H9 (cell line): ENCODE measurements around the gene CDH13. TPM values are rescaled to one million over a fixed set of nuclear protein-coding genes. Genes with fewer than 3 reads are reported as not detected.

Experiments used
- DNase-seq: peaks from one replicate; pipeline ENCODE4 v3.0.0-alpha.2; 2017
- H2AFZ ChIP-seq: one replicate; pipeline ENCODE4 v1.6.1; 2013; ENCODE audit warnings: mild to moderate bottlenecking, low read length, control low read depth, moderate library complexity
- H2AK5ac ChIP-seq: 2 replicates; pipeline ENCODE4 v1.6.1; 2013; ENCODE audit warnings: low read length, control low read depth, mixed read lengths; ENCODE audit not compliant: insufficient read length
- H2BK120ac ChIP-seq: one replicate; pipeline ENCODE4 v1.6.1; 2013; ENCODE audit warnings: low read depth, mild to moderate bottlenecking, low read length, control low read depth, inconsistent platforms; ENCODE audit not compliant: poor library complexity, severe bottlenecking
- H2BK12ac ChIP-seq: 2 replicates; pipeline ENCODE4 v1.6.1; 2013; ENCODE audit warnings: low read length, control low read depth, mixed read lengths, low read depth; ENCODE audit not compliant: insufficient read length
- H2BK15ac ChIP-seq: 2 replicates; pipeline ENCODE4 v1.6.1; 2013; ENCODE audit warnings: low read depth, low read length, control low read depth
- H2BK20ac ChIP-seq: one replicate; pipeline ENCODE4 v1.6.1; 2013; ENCODE audit warnings: low read depth, mild to moderate bottlenecking, low read length, control low read depth, inconsistent platforms; ENCODE audit not compliant: poor library complexity, severe bottlenecking
- H2BK5ac ChIP-seq: 2 replicates; pipeline ENCODE4 v1.6.1; 2013; ENCODE audit warnings: low read length, control low read depth, mixed read lengths; ENCODE audit not compliant: insufficient read length
- H3K14ac ChIP-seq: 2 replicates; pipeline ENCODE4 v1.6.1; 2013; ENCODE audit warnings: low read length, control low read depth; ENCODE audit not compliant: insufficient read depth
- H3K18ac ChIP-seq: 2 replicates; pipeline ENCODE4 v1.6.1; 2013; ENCODE audit warnings: low read depth, mild to moderate bottlenecking, mixed read lengths, low read length, control low read depth; ENCODE audit not compliant: insufficient read length
- H3K23ac ChIP-seq: 2 replicates; pipeline ENCODE4 v1.6.1; 2013; ENCODE audit warnings: low read length, control low read depth, mixed read lengths, low read depth; ENCODE audit not compliant: insufficient read length
- H3K23me2 ChIP-seq: 2 replicates; pipeline ENCODE4 v1.6.1; 2013; ENCODE audit warnings: low read depth, mild to moderate bottlenecking, mixed read lengths, low read length, control low read depth; ENCODE audit not compliant: insufficient read length, poor library complexity, severe bottlenecking
- H3K27ac ChIP-seq: 2 replicates; pipeline ENCODE4 v1.5.1; 2013; ENCODE audit warnings: low read length, control low read depth, mixed read lengths, low read depth; ENCODE audit not compliant: insufficient read length
- H3K27me3 ChIP-seq: 2 replicates; pipeline ENCODE4 v1.6.1; 2013; ENCODE audit warnings: low read length, control low read depth, inconsistent platforms; ENCODE audit not compliant: insufficient read depth
- H3K4ac ChIP-seq: 2 replicates; pipeline ENCODE4 v1.6.1; 2013; ENCODE audit warnings: low read depth, mild to moderate bottlenecking, control low read depth, inconsistent platforms, low read length, moderate library complexity
- H3K4me1 ChIP-seq: 2 replicates; pipeline ENCODE4 v1.6.1; 2013; ENCODE audit warnings: low read length, control low read depth, inconsistent platforms; ENCODE audit not compliant: insufficient read depth
- H3K4me2 ChIP-seq: 2 replicates; pipeline ENCODE4 v1.6.1; 2013; ENCODE audit warnings: low read length, control low read depth, mixed read lengths; ENCODE audit not compliant: insufficient read length, insufficient read depth
- H3K56ac ChIP-seq: 2 replicates; pipeline ENCODE4 v1.6.1; 2013; ENCODE audit warnings: low read depth, mild to moderate bottlenecking, mixed read lengths, low read length, control low read depth; ENCODE audit not compliant: insufficient read length
- H3K79me1 ChIP-seq: 2 replicates; pipeline ENCODE4 v1.6.1; 2013; ENCODE audit warnings: low read depth, mild to moderate bottlenecking, moderate library complexity, low read length, control low read depth, inconsistent platforms; ENCODE audit not compliant: insufficient read depth, poor library complexity, severe bottlenecking
- H3K79me2 ChIP-seq: 2 replicates; pipeline ENCODE4 v1.6.1; 2013; ENCODE audit warnings: low read length, control low read depth, inconsistent platforms; ENCODE audit not compliant: insufficient read depth
- H3K9ac ChIP-seq: 2 replicates; pipeline ENCODE4 v1.6.1; 2013; ENCODE audit warnings: low read length, control low read depth, mixed read lengths; ENCODE audit not compliant: insufficient read length; ENCODE audit errors: extremely low read depth
- H3K9me3 ChIP-seq: one replicate; pipeline ENCODE4 v1.6.1; 2013; ENCODE audit warnings: low read depth, low read length, inconsistent platforms; ENCODE audit not compliant: control insufficient read depth
- H3T11ph ChIP-seq: one replicate; pipeline ENCODE4 v1.6.1; 2013; ENCODE audit warnings: mild to moderate bottlenecking, low read length, control low read depth, inconsistent platforms
- H4K20me1 ChIP-seq: one replicate; pipeline ENCODE4 v1.6.1; 2013; ENCODE audit not compliant: control insufficient read depth, insufficient read length, insufficient read depth
- H4K5ac ChIP-seq: 2 replicates; pipeline ENCODE4 v1.6.1; 2013; ENCODE audit warnings: low read depth, mild to moderate bottlenecking, mixed read lengths, low read length, control low read depth; ENCODE audit not compliant: insufficient read length
- H4K8ac ChIP-seq: replicated peaks from 2 replicates; pipeline ENCODE4 v1.6.1; 2013; ENCODE audit warnings: low read length, control low read depth, mixed read lengths, low read depth; ENCODE audit not compliant: insufficient read length
- H4K91ac ChIP-seq: 2 replicates; pipeline ENCODE4 v1.6.1; 2013; ENCODE audit warnings: low read depth, mild to moderate bottlenecking, moderate library complexity, mixed read lengths, low read length, control low read depth; ENCODE audit not compliant: insufficient read length
- H3K27ac Mint-ChIP-seq, 3 experiments: 2 replicates in 2 of 3; 3 replicates in 1 of 3; pipeline ENCODE4 v1.8.0; 2020 to 2021; ENCODE audit warnings: mixed read lengths in 3 of 3, mild to moderate bottlenecking in 1 of 3, moderate library complexity in 1 of 3
- H3K27me3 Mint-ChIP-seq: 2 replicates; pipeline ENCODE4 v1.8.0; 2021; ENCODE audit warnings: low read depth, mild to moderate bottlenecking, moderate library complexity, mixed read lengths
- H3K36me3 Mint-ChIP-seq, 3 experiments: 2 replicates in 2 of 3; 3 replicates in 1 of 3; pipeline ENCODE4 v1.8.0; 2020 to 2021; ENCODE audit warnings: low read depth in 3 of 3, mixed read lengths in 3 of 3; ENCODE audit not compliant: insufficient read depth in 1 of 3
- H3K4me1 Mint-ChIP-seq, 2 experiments: 2 replicates each; pipeline ENCODE4 v1.8.0; 2020; ENCODE audit warnings: mixed read lengths in 2 of 2
- H3K4me3 Mint-ChIP-seq, 2 experiments: 2 replicates in 1 of 2; 3 replicates in 1 of 2; pipeline ENCODE4 v1.8.0; 2020 to 2021; ENCODE audit warnings: mild to moderate bottlenecking in 2 of 2, mixed read lengths in 2 of 2, moderate library complexity in 1 of 2
- H3K9me3 Mint-ChIP-seq, 2 experiments: 2 replicates in 1 of 2; 3 replicates in 1 of 2; pipeline ENCODE4 v1.8.0; 2020; ENCODE audit warnings: mild to moderate bottlenecking in 2 of 2, mixed read lengths in 2 of 2, moderate library complexity in 1 of 2
- CTCF ChIP-seq: fragments of 200-600 bp; sonication (generic); conservative IDR thresholded peaks from 3 replicates; pipeline ENCODE4 v1.8.0; 2021; ENCODE audit warnings: antibody characterized with exemption, mild to moderate bottlenecking
- WGBS: extraction: QIAGEN DNeasy Blood & Tissue Kit; methylation state at CpG from one replicate; pipeline ENCODE4 v1.1.7; 2013; ENCODE audit warnings: missing lambda C conversion rate, low lambda C conversion rate, mixed read lengths; ENCODE audit not compliant: insufficient read length; ENCODE audit errors: extremely low coverage; 5-methylcytosine and 5-hydroxymethylcytosine counted together
- total RNA-seq: library from RNA; stranded (reverse); gene quantifications from 2 replicates; pipeline ENCODE4 v1.2.1, GENCODE V29; 2021

Gene CDH13
- total RNA-seq, 1 experiment from 2014 or later: 1.5 TPM

GRCh38 chr16:83023640-83024039 lies 396.9 kb downstream of the CDH13 start:
- Mint-ChIP-seq H3K9me3 (peaks cover 0 to 4% of the 10 kb centered on the region in 2 experiments; a peak in 2 of 5 replicates), H3K27me3 (no peaks in the 10 kb centered on the region; the same call in 1 of the 2 replicates), H3K4me1 (no peaks in the 10 kb centered on the region), H3K36me3 (no peaks in the 10 kb centered on the region), H3K4me3 (no peak overlapping the region), H3K27ac (no peak overlapping the region)
- H3K18ac ChIP-seq: no peak overlapping the region
- TF ChIP-seq CTCF: no peak
- H3K4ac ChIP-seq: no peak overlapping the region
- H3K56ac ChIP-seq: no peak overlapping the region
- H3K23me2 ChIP-seq: no peaks in the 10 kb centered on the region
- no peak overlapping the region for H2BK120ac ChIP-seq
- H3K14ac ChIP-seq: no peak overlapping the region
- no peak overlapping the region for H2AK5ac ChIP-seq
- no peak overlapping the region for H2BK20ac ChIP-seq
- no peak for DNase-seq
- no peak overlapping the region for H3T11ph ChIP-seq
- H3K27ac ChIP-seq: no peak overlapping the region
- no CpG with 5 or more reads among the region's 1 CpG for WGBS
- no peaks in the 10 kb centered on the region for H3K4me1 ChIP-seq
- H3K9me3 ChIP-seq: no peaks in the 10 kb centered on the region
- H2BK5ac ChIP-seq: no peak overlapping the region
- no peak overlapping the region for H3K9ac ChIP-seq
- H3K4me2 ChIP-seq: no peak overlapping the region
- no peaks in the 10 kb centered on the region for H3K79me1 ChIP-seq
- H2AFZ ChIP-seq: no peak overlapping the region
- no peak overlapping the region for H4K5ac ChIP-seq
- no peak overlapping the region for H2BK15ac ChIP-seq
- no peak overlapping the region for H2BK12ac ChIP-seq
- H4K20me1 ChIP-seq: no peaks in the 10 kb centered on the region
- no peaks in the 10 kb centered on the region for H3K79me2 ChIP-seq
- no peaks in the 10 kb centered on the region for H3K27me3 ChIP-seq
- no peak overlapping the region for H4K8ac ChIP-seq
- no peak overlapping the region for H4K91ac ChIP-seq
- no peak overlapping the region for H3K23ac ChIP-seq
